NCI-H774 (cell line): Measurements from ENCODE around the gene DUSP23.

ENCODE experiments used
- DNase-seq: peaks from one replicate; lab custom pipeline; 2025; lab: John Stamatoyannopoulos, UW

The DUSP23 gene

GRCh38 chr1:159828176-159828575 lies 47.4 kb downstream of the DUSP23 start:
- DNase-seq = no peak

GRCh38 chr1:159828581-159829272 lies 48.0 kb downstream of the DUSP23 start:
- DNase-seq = no peak

GRCh38 chr1:159829273-159829634 lies 48.5 kb downstream of the DUSP23 start:
- DNase-seq = no peak

- no peak for DNase-seq
Observed at GRCh38 chr1:159829822-159830465, 49.2 kb downstream of the DUSP23 start.

GRCh38 chr1:159830722-159831121 lies 50.0 kb downstream of the DUSP23 start:
- no peak for DNase-seq

GRCh38 chr1:159831412-159832141 lies 50.8 kb downstream of the DUSP23 start:
- no peak for DNase-seq
